HepG2 (cell line): ENCODE data around the gene TRIM34. TPM values are rescaled to one million over a fixed set of nuclear protein-coding genes. Genes with fewer than 3 reads are reported as not detected.

Source experiments
- AGO2 ChIP-seq: fragments of 200-400 bp; formaldehyde crosslinking; optimal IDR thresholded peaks from 2 replicates; pipeline ENCODE3; 2017; ENCODE audit warnings: mild to moderate bottlenecking, low read depth, low read length, moderate library complexity
- ATF7-NPFF ChIP-seq: sonication (generic); formaldehyde crosslinking; IDR thresholded peaks from 2 replicates; pipeline ENCODE4 v1.8.1; 2023; ENCODE audit warnings: mild to moderate bottlenecking, low read depth, missing genetic modification reagents, moderate library complexity
- BCL6 ChIP-seq: IDR thresholded peaks from 2 replicates; pipeline ENCODE4 v1.6.1; 2016; ENCODE audit warnings: missing genetic modification reagents, missing compliant biosample characterization
- BRD4 ChIP-seq: sonication (generic); formaldehyde crosslinking; IDR thresholded peaks from 2 replicates; pipeline ENCODE4 v1.4.0; 2020; ENCODE audit warnings: missing genetic modification reagents
- FOSL1 ChIP-seq: sonication (generic); formaldehyde crosslinking; IDR thresholded peaks from 2 replicates; pipeline ENCODE4 v1.9.0; 2021; ENCODE audit warnings: missing genetic modification reagents, borderline replicate concordance
- FOSL2 ChIP-seq: sonication (generic); formaldehyde crosslinking; IDR thresholded peaks from 2 replicates; pipeline ENCODE4 v1.4.0; 2020; ENCODE audit warnings: missing genetic modification reagents
- GABPB1 ChIP-seq: IDR thresholded peaks from 2 replicates; pipeline ENCODE4 v1.6.1; 2016; ENCODE audit warnings: mild to moderate bottlenecking, missing genetic modification reagents, moderate library complexity, missing compliant biosample characterization
- MLLT10 ChIP-seq: sonication (generic); formaldehyde crosslinking; IDR thresholded peaks from 2 replicates; pipeline ENCODE4 v1.4.0; 2020; ENCODE audit warnings: missing genetic modification reagents
- PRPF4 ChIP-seq: fragments of 200-400 bp; formaldehyde crosslinking; IDR thresholded peaks from 2 replicates; pipeline ENCODE4 v1.6.1; 2016; ENCODE audit warnings: low read length, low read depth; ENCODE audit not compliant: poor library complexity, severe bottlenecking
- ZBTB3 ChIP-seq: sonication (generic); formaldehyde crosslinking; IDR thresholded peaks from 2 replicates; pipeline ENCODE4 v1.4.0; 2020; ENCODE audit warnings: low read depth, mild to moderate bottlenecking, moderate library complexity, missing genetic modification reagents, borderline replicate concordance
- ZNF496 ChIP-seq: sonication (generic); formaldehyde crosslinking; IDR thresholded peaks from 2 replicates; pipeline ENCODE4 v1.8.1; 2023; ENCODE audit warnings: mild to moderate bottlenecking, moderate library complexity, missing genetic modification reagents; ENCODE audit not compliant: insufficient replicate concordance
- ZNF552 ChIP-seq: sonication (generic); formaldehyde crosslinking; IDR thresholded peaks from 2 replicates; pipeline ENCODE4 v1.9.0; 2022; ENCODE audit warnings: missing genetic modification reagents, mild to moderate bottlenecking, borderline replicate concordance
- polyA plus RNA-seq, 8 experiments: library from polyadenylated mRNA; depleted of rRNA in 3 of 8; stranded (reverse) in 7 of 8; unstranded in 1 of 8; fragments of >200 nt; fragmentation: Illumina TruSeq in 4 of 8; extraction: Trizol in 4 of 8; gene quantifications; 2 replicates each; pipeline versions ENCODE4 v1.2.1 to v1.2.3, GENCODE V29; 2011 to 2016; ENCODE audit warnings: low read depth in 4 of 8, missing spikeins in 1 of 8, mixed read lengths in 1 of 8; ENCODE audit not compliant: insufficient read depth in 1 of 8
- total RNA-seq, 5 experiments: library from RNA; depleted of rRNA; stranded (reverse); fragments of >200 nt; fragmentation: Illumina TruSeq; extraction: Trizol; gene quantifications; 2 replicates each; pipeline ENCODE4 v1.2.3, GENCODE V29; 2016; ENCODE audit warnings: low read depth in 1 of 5
- TF ChIP-seq, protein P1 (sequence below): sonication (generic); formaldehyde crosslinking; IDR thresholded peaks from 2 replicates; pipeline ENCODE4 v1.9.0; 2021; ENCODE audit warnings: missing genetic modification reagents, mild to moderate bottlenecking, borderline replicate concordance
- TF ChIP-seq, protein P2 (sequence below): fragments of 450-650 bp; IDR thresholded peaks from 2 replicates; pipeline ENCODE4 v1.6.1; 2017
- TF ChIP-seq, protein P3 (sequence below), 2 experiments: sonication (generic) in 1 of 2; formaldehyde crosslinking in 1 of 2; IDR thresholded peaks; 2 replicates each; pipeline versions ENCODE4 v1.6.1 to v1.9.0; 2014 to 2022; ENCODE audit warnings: antibody characterized with exemption in 1 of 2, borderline replicate concordance in 1 of 2, inconsistent platforms in 1 of 2, low read depth in 1 of 2, missing genetic modification reagents in 1 of 2
- TF ChIP-seq, protein P4 (sequence below): sonication (generic); formaldehyde crosslinking; IDR thresholded peaks from 2 replicates; pipeline ENCODE4 v1.4.0; 2020; ENCODE audit warnings: missing genetic modification reagents, low read depth, mild to moderate bottlenecking, borderline replicate concordance

TRIM34 gene
- total and polyA plus RNA-seq, 2 of the 13 experiments (the other 11 are each of a cell fraction or from before 2014, with no cell fraction given): 0.13 to 0.42 TPM

DNA sequence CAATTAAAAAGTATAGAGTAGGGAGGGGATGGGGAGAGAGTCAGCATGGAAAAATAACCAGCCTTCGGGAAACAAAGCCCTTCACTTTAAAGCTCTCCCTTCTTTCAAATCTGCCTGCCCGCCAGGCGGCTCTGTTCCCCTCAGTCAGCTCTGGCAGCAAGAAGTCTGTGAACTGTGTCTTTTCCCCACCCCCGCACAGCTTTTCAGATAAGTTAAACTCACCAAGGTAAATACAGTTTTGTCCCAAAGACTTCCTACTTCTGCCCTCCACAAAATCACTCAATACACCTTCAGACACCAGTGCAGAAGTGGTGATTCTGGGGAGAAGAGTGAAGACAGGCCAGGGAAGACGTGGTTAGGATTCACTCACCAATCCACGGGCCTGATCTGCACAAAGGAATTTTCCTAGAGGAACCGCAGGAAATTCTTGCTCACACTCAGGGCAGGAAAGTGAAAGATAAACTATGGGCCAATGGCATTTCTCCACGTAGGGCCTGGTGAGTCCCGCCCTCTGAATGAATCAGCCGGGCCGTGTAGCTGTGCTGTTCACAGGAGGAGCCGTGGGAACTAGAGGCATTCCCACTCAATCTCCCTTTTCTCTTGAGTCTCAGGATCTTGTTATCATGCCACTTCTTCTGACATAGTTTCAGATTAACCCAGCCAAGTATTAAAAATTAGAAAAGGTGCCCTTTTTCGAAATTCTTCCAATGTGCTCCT, 60.0 kb downstream of the TRIM34 start, which contains the start of gene TRIM5 (continued):
- no peak for TF ChIP-seq ZNF552
- TF ChIP-seq, protein P1, sequence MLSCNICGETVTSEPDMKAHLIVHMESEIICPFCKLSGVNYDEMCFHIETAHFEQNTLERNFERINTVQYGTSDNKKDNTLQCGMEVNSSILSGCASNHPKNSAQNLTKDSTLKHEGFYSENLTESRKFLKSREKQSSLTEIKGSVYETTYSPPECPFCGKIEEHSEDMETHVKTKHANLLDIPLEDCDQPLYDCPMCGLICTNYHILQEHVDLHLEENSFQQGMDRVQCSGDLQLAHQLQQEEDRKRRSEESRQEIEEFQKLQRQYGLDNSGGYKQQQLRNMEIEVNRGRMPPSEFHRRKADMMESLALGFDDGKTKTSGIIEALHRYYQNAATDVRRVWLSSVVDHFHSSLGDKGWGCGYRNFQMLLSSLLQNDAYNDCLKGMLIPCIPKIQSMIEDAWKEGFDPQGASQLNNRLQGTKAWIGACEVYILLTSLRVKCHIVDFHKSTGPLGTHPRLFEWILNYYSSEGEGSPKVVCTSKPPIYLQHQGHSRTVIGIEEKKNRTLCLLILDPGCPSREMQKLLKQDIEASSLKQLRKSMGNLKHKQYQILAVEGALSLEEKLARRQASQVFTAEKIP: no peak
- TF ChIP-seq, protein P2, sequence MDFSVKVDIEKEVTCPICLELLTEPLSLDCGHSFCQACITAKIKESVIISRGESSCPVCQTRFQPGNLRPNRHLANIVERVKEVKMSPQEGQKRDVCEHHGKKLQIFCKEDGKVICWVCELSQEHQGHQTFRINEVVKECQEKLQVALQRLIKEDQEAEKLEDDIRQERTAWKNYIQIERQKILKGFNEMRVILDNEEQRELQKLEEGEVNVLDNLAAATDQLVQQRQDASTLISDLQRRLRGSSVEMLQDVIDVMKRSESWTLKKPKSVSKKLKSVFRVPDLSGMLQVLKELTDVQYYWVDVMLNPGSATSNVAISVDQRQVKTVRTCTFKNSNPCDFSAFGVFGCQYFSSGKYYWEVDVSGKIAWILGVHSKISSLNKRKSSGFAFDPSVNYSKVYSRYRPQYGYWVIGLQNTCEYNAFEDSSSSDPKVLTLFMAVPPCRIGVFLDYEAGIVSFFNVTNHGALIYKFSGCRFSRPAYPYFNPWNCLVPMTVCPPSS: no peak
- TF ChIP-seq FOSL2 (CRISPR knock-in tag): peak; percentile 84
- TF ChIP-seq, protein P3, sequence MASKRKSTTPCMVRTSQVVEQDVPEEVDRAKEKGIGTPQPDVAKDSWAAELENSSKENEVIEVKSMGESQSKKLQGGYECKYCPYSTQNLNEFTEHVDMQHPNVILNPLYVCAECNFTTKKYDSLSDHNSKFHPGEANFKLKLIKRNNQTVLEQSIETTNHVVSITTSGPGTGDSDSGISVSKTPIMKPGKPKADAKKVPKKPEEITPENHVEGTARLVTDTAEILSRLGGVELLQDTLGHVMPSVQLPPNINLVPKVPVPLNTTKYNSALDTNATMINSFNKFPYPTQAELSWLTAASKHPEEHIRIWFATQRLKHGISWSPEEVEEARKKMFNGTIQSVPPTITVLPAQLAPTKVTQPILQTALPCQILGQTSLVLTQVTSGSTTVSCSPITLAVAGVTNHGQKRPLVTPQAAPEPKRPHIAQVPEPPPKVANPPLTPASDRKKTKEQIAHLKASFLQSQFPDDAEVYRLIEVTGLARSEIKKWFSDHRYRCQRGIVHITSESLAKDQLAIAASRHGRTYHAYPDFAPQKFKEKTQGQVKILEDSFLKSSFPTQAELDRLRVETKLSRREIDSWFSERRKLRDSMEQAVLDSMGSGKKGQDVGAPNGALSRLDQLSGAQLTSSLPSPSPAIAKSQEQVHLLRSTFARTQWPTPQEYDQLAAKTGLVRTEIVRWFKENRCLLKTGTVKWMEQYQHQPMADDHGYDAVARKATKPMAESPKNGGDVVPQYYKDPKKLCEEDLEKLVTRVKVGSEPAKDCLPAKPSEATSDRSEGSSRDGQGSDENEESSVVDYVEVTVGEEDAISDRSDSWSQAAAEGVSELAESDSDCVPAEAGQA (IDR thresholded peaks at IDR 0.05; ENCODE audit: low read depth): no peak
- TF ChIP-seq, protein P3 (CRISPR knock-in tag; IDR thresholded peaks at IDR 0.05; ENCODE audit: borderline replicate concordance): no peak
- TF ChIP-seq BRD4 (CRISPR knock-in tag): no peak
- no peak for TF ChIP-seq GABPB1 (CRISPR knock-in tag)
- no peak for TF ChIP-seq ZNF496 (CRISPR knock-in tag)
- TF ChIP-seq PRPF4: no peak
- no peak for TF ChIP-seq MLLT10
- TF ChIP-seq ZBTB3 (CRISPR knock-in tag): no peak
- no peak for TF ChIP-seq AGO2
- TF ChIP-seq, protein P4, sequence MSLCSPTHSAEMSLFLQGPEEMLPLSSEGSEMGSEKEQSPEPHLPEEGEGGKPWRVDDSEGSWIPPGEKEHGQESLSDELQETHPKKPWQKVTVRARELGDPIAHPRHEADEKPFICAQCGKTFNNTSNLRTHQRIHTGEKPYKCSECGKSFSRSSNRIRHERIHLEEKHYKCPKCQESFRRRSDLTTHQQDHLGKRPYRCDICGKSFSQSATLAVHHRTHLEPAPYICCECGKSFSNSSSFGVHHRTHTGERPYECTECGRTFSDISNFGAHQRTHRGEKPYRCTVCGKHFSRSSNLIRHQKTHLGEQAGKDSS (CRISPR knock-in tag): no peak
- no peak for TF ChIP-seq FOSL1 (CRISPR knock-in tag)
- no peak for TF ChIP-seq ATF7-NPFF (CRISPR knock-in tag)
- peak; percentile 77 for TF ChIP-seq BCL6
